ENCODE measurements around the gene ANKRD9. TPM values are rescaled to one million over a fixed set of nuclear protein-coding genes. Genes with fewer than 3 reads are reported as not detected.

Gene ANKRD9
- total and polyA plus RNA-seq, 2 donors, result 2.2 to 3.5 TPM

DNA sequence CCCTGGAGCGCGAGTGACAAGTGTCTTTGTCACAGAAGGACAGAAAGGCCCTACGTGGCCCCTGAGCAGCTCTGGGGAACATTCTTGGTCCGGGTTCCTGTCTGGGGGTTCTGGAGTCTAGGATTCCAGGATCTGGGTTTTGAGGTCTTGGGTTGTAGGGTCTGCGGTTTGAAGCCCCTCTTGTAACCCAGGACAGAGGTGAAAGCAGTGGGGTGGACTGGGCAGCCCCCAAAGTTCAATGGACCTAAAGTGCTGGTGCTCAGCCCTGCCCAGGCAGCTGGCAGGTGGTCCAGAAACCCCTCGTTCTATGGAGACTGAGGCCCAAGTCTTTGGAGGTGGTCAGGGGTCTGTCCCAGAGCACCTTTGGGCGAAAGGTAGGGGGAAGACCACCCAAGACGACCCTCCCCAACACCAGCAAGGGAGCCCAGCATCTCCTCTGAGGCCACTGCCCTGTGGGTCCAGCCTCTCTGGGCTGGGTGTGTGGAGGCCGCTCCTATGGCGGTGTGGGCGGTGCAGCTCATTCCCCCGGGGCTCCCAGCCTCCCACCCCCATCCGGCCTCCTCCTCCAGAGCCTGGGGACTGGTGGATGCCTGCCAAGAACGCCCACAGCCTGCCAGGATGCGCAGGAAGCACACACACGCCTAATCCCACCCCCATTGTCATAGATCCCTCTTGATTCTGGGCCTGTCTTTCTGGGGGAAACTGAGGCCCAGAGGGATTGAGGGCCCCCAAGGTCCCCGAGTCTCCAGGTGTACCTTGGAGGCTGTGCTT is 30.2 kb upstream of the ANKRD9 start:
- no peaks in the 10 kb centered on the region for H3K36me3 ChIP-seq (ENCODE audit: control insufficient read depth in 2 of 2, insufficient read depth in 2 of 2, low read length in 1 of 2)
- no peaks in the 10 kb centered on the region for H3K9me3 ChIP-seq (ENCODE audit: control insufficient read depth in 2 of 2, insufficient read depth in 1 of 2, low read length in 1 of 2)
- no peak overlapping the region for H3K4me3 ChIP-seq (ENCODE audit: low read length in 2 of 2)
- no peak overlapping the region for H3K27ac ChIP-seq (ENCODE audit: low read depth in 1 of 2, low read length in 1 of 2)
- H3K27me3 ChIP-seq (ENCODE audit: control insufficient read depth in 2 of 2, insufficient read depth in 1 of 2, low read length in 1 of 2), result peaks cover 15 to 28% of the 10 kb centered on the region in 2 donors
- no peak for DNase-seq (ENCODE audit: low read depth in 6 of 9, low spot score in 9 of 9)
- H3K4me1 ChIP-seq (ENCODE audit: control insufficient read depth in 2 of 2, insufficient read depth in 2 of 2, low read length in 2 of 2), result peaks cover 0 to 12% of the 10 kb centered on the region in 2 donors
- WGBS, result 83% methylated on average over 17 of the region's 17 CpGs

GRCh38 chr14:102538602-102539543 is 29.3 kb upstream of the ANKRD9 start:
- Histone ChIP-seq H3K4me3 (ENCODE audit: low read length in 2 of 2) (no peak overlapping the region), H3K36me3 (ENCODE audit: control insufficient read depth in 2 of 2, insufficient read depth in 2 of 2, low read length in 1 of 2) (no peaks in the 10 kb centered on the region), H3K4me1 (ENCODE audit: control insufficient read depth in 2 of 2, insufficient read depth in 2 of 2, low read length in 2 of 2) (peaks cover 0 to 8% of the 10 kb centered on the region in 2 donors), H3K27ac (ENCODE audit: low read depth in 1 of 2, low read length in 1 of 2) (no peak overlapping the region), H3K9me3 (ENCODE audit: control insufficient read depth in 2 of 2, insufficient read depth in 1 of 2, low read length in 1 of 2) (no peaks in the 10 kb centered on the region), H3K27me3 (ENCODE audit: control insufficient read depth in 2 of 2, insufficient read depth in 1 of 2, low read length in 1 of 2) (peaks cover 6 to 20% of the 10 kb centered on the region in 2 donors)
- DNase-seq (ENCODE audit: low read depth in 6 of 9, low spot score in 9 of 9), result no peak
- 72% methylated on average over 25 of the region's 25 CpGs for WGBS

DNA sequence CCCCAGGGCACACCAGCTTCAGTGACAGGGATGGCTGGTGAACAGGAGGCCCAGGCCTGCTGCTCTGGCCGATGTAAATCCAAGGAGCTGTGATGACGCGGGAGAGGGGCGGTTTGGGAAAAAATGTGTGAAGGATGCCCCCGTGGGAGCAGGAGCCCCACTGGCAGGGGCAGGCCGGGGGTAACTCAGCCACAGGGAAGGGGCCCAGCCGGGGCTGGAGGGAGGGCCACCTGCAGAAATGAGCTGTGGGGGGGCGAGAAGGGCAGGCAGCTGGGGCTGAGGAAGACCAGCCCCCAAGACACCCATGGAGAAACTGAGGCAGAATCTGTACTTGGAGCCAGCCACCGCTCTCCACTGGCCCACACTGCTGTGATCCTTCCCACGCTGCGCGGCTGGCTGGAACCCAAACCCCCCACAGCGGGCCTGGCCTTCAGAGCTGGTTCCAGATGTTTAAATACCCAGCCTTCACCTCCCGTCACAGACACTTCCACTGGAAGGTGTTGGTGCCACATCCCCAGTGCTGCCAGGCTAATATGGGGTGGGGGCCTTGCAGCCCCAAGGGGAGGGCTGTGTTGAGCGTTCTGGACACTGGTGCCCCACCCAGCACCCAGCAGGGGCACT is 28.5 kb upstream of the ANKRD9 start:
- WGBS, result 94% methylated on average over 15 of the region's 15 CpGs
- Histone ChIP-seq H3K27ac (ENCODE audit: low read depth in 1 of 2, low read length in 1 of 2) (no peak overlapping the region), H3K36me3 (ENCODE audit: control insufficient read depth in 2 of 2, insufficient read depth in 2 of 2, low read length in 1 of 2) (no peaks in the 10 kb centered on the region), H3K9me3 (ENCODE audit: control insufficient read depth in 2 of 2, insufficient read depth in 1 of 2, low read length in 1 of 2) (no peaks in the 10 kb centered on the region), H3K27me3 (ENCODE audit: control insufficient read depth in 2 of 2, insufficient read depth in 1 of 2, low read length in 1 of 2) (peaks cover 0 to 12% of the 10 kb centered on the region in 2 donors), H3K4me3 (ENCODE audit: low read length in 2 of 2) (no peak overlapping the region), H3K4me1 (ENCODE audit: control insufficient read depth in 2 of 2, insufficient read depth in 2 of 2, low read length in 2 of 2) (peaks cover 0 to 8% of the 10 kb centered on the region in 2 donors)
- DNase-seq (ENCODE audit: low read depth in 6 of 9, low spot score in 9 of 9), result no peak

DNA sequence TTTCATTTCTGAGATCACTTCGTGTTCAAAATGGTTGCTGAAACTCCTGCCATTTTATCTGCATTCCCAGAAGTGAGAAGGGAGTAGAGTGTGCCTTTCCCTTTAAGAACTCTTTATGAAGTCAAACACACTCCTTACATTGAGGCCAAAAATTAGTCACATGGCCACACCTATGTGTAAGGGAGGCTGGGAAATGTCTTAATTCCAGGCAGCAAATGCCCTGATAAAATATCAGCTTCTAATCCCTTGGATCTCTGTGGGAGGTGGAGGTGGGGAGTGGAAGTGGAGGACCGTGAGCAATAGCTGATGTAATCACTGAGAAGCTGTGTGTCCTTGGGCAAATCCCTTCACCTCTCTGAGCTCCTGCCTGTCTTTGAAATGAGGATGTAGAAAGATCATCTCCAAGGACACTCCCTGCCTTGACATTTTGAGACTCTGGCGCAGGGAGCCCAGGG is 22.7 kb upstream of the ANKRD9 start:
- Histone ChIP-seq H3K4me1 (ENCODE audit: control insufficient read depth in 2 of 2, insufficient read depth in 2 of 2, low read length in 2 of 2) (no peaks in the 10 kb centered on the region), H3K27me3 (ENCODE audit: control insufficient read depth in 2 of 2, insufficient read depth in 1 of 2, low read length in 1 of 2) (no peaks in the 10 kb centered on the region), H3K4me3 (ENCODE audit: low read length in 2 of 2) (no peak overlapping the region), H3K9me3 (ENCODE audit: control insufficient read depth in 2 of 2, insufficient read depth in 1 of 2, low read length in 1 of 2) (no peaks in the 10 kb centered on the region), H3K27ac (ENCODE audit: low read depth in 1 of 2, low read length in 1 of 2) (no peak overlapping the region), H3K36me3 (ENCODE audit: control insufficient read depth in 2 of 2, insufficient read depth in 2 of 2, low read length in 1 of 2) (no peaks in the 10 kb centered on the region)
- DNase-seq (ENCODE audit: low read depth in 6 of 9, low spot score in 9 of 9), result no peak
- 96% methylated on average over 3 of the region's 3 CpGs for WGBS

GRCh38 chr14:102530828-102531478 is 21.4 kb upstream of the ANKRD9 start:
- DNase-seq (ENCODE audit: low read depth in 6 of 9, low spot score in 9 of 9), result no peak
- H3K4me3 ChIP-seq (ENCODE audit: low read length in 2 of 2), result no peak overlapping the region
- 90% methylated on average over 13 of the region's 13 CpGs for WGBS
- peaks cover 0 to 1% of the 10 kb centered on the region in 2 donors for H3K4me1 ChIP-seq (ENCODE audit: control insufficient read depth in 2 of 2, insufficient read depth in 2 of 2, low read length in 2 of 2)
- no peak overlapping the region for H3K27ac ChIP-seq (ENCODE audit: low read depth in 1 of 2, low read length in 1 of 2)
- H3K27me3 ChIP-seq (ENCODE audit: control insufficient read depth in 2 of 2, insufficient read depth in 1 of 2, low read length in 1 of 2), result no peaks in the 10 kb centered on the region
- no peaks in the 10 kb centered on the region for H3K9me3 ChIP-seq (ENCODE audit: control insufficient read depth in 2 of 2, insufficient read depth in 1 of 2, low read length in 1 of 2)
- no peaks in the 10 kb centered on the region for H3K36me3 ChIP-seq (ENCODE audit: control insufficient read depth in 2 of 2, insufficient read depth in 2 of 2, low read length in 1 of 2)

DNA sequence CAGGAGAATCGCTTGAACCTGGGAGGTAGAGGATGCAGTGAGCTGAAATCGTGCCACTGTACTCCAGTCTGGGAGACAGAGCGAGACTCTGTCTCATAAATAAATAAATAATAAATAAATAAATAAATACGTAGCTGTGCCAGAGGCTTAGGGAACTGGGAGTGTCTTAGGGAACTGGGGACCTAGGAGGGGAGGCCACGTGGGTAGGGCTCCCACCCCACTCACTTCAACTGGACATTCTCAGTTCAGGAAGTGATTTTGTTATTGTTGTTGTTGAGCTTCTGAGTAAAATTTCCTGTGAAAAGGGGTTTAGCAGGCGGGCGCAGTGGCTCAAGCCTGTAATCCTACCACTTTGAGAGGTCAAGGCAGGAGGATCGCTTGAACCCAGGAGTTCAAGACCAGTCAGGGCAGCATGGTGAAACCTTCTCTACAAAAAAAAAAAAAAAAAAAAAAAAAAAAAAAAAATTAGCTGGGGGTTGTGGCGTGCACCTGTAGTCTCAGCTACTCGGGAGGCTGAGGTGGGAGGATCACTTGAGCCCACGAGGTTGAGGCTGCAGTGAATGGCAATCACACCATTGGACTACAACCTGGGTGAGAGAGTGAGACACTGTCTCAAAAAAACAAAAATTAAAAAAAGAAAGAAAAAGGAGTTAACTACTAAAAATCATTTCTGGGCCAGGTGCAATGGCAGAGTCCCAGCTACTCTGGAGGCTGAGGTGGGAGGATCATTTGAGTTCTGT is 19.0 kb upstream of the ANKRD9 start:
- Histone ChIP-seq H3K4me1 (ENCODE audit: control insufficient read depth in 2 of 2, insufficient read depth in 2 of 2, low read length in 2 of 2) (peaks cover 8 to 21% of the 10 kb centered on the region in 2 donors), H3K36me3 (ENCODE audit: control insufficient read depth in 2 of 2, insufficient read depth in 2 of 2, low read length in 1 of 2) (no peaks in the 10 kb centered on the region), H3K9me3 (ENCODE audit: control insufficient read depth in 2 of 2, insufficient read depth in 1 of 2, low read length in 1 of 2) (no peaks in the 10 kb centered on the region), H3K4me3 (ENCODE audit: low read length in 2 of 2) (no peak overlapping the region), H3K27me3 (ENCODE audit: control insufficient read depth in 2 of 2, insufficient read depth in 1 of 2, low read length in 1 of 2) (peaks cover 0 to 10% of the 10 kb centered on the region in 2 donors), H3K27ac (ENCODE audit: low read depth in 1 of 2, low read length in 1 of 2) (no peak overlapping the region)
- no peak for DNase-seq (ENCODE audit: low read depth in 6 of 9, low spot score in 9 of 9)
- WGBS, result 94% methylated on average over 11 of the region's 11 CpGs

DNA sequence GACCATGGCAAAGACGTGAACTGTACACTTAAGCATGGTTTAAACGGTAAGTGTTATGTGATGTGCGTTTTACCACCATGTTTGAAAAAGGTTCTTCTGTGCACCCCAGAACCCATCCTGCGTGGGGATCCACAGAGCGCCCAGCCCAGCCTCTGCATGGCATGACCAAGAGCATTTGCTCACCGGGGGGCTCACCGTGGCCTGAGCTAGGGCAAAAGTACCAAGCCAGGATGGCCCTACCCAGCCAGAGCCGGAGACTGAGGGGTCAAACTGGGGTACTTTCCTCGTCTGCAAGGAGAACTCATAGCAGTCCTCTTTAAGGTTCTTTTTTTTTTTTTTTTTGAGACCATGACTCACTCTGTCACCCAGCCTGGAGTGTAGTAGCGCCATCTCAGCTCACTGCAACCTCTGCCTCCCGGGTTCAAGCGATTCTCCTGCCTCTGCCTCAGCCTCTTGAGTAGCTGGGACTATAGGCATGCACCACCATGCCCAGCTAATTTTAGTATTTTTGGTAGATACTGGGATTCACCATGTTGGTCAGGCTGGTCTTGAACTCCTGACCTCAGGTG is 16.4 kb upstream of the ANKRD9 start:
- no peak overlapping the region for H3K4me3 ChIP-seq (ENCODE audit: low read length in 2 of 2)
- 95% methylated on average over 12 of the region's 12 CpGs for WGBS
- no peak for DNase-seq (ENCODE audit: low read depth in 6 of 9, low spot score in 9 of 9)
- no peaks in the 10 kb centered on the region for H3K36me3 ChIP-seq (ENCODE audit: control insufficient read depth in 2 of 2, insufficient read depth in 2 of 2, low read length in 1 of 2)
- H3K4me1 ChIP-seq (ENCODE audit: control insufficient read depth in 2 of 2, insufficient read depth in 2 of 2, low read length in 2 of 2), result peaks cover 9 to 27% of the 10 kb centered on the region in 2 donors
- peaks cover 0 to 13% of the 10 kb centered on the region in 2 donors for H3K27me3 ChIP-seq (ENCODE audit: control insufficient read depth in 2 of 2, insufficient read depth in 1 of 2, low read length in 1 of 2)
- H3K9me3 ChIP-seq (ENCODE audit: control insufficient read depth in 2 of 2, insufficient read depth in 1 of 2, low read length in 1 of 2), result no peaks in the 10 kb centered on the region
- no peak overlapping the region for H3K27ac ChIP-seq (ENCODE audit: low read depth in 1 of 2, low read length in 1 of 2)

Data from thymus (tissue), 11 donors.